NCI-H2227 (cell line): ENCODE measurements around the gene KCNK7.

Source experiments
- DNase-seq: peaks from one replicate; lab custom pipeline; 2025; ENCODE audit not compliant: unreplicated experiment; lab: John Stamatoyannopoulos, UW

KCNK7 gene

GRCh38 chr11:65589444-65590239 is 6.0 kb downstream of the KCNK7 start:
- DNase-seq, result no peak

DNA sequence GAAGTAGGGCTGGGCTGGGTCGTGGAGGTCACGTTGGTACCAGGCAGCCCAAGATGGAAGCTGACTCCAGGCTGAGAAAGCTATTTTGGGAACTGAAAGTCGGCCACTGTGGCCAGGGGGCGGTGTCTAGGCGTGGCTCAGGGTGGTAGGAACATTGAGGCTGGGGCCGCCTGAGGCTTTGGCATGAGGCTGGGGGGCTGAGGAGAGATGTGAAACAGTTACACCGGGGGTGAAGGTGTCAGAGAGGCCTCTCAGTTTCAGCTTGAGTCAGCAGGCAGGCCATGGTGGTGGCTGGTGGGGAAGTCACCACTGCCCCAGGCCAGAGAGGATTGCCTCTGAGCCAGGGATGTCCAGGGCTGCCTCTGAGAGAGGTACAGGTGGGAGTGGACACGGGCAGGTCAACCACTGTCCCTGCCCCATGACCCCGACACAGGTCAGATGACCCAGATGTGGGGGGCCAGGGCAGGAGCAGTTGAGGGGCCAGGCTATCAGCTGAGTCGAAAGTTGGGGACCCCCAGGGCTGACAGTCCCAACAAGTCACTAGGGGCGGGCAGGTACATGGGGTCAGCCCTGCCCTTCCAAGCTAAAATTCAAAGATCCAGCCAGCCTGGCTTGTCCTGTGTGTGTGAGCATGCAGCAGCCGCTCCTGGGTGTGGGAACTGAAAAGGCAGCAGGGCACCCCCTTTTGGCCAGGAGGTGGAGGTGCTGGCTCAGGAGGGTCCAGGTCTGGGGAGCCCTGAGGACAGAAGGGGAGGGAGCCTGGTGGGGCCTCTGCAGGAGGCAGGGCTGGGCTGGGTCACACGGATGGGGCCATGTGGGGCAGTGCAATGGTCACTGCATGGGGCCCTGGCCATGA is 7.2 kb downstream of the KCNK7 start:
- peak; percentile 33 for DNase-seq

- no peak for DNase-seq
These were observed 8.9 kb downstream of the KCNK7 start for GRCh38 chr11:65586676-65587075.

DNA sequence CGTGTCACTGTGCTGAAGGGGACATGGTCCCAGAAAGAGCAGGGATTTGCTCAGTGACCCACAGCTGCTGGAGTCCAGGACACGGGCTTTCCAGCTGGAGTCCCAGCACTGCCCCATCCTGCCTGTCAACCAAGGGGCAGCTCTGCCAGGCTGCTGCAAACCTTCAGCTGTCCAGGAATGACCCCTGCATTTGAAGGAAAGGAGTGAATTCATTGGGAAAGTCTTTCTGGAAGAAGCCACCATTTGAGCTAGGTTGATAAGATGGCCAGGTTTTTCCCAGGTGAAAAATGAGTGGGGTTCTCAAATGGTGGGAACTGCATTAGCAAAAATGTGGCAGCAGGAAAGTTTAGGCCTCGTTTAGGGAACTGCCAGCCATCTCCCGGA is 9.4 kb downstream of the KCNK7 start:
- DNase-seq, result no peak

DNA sequence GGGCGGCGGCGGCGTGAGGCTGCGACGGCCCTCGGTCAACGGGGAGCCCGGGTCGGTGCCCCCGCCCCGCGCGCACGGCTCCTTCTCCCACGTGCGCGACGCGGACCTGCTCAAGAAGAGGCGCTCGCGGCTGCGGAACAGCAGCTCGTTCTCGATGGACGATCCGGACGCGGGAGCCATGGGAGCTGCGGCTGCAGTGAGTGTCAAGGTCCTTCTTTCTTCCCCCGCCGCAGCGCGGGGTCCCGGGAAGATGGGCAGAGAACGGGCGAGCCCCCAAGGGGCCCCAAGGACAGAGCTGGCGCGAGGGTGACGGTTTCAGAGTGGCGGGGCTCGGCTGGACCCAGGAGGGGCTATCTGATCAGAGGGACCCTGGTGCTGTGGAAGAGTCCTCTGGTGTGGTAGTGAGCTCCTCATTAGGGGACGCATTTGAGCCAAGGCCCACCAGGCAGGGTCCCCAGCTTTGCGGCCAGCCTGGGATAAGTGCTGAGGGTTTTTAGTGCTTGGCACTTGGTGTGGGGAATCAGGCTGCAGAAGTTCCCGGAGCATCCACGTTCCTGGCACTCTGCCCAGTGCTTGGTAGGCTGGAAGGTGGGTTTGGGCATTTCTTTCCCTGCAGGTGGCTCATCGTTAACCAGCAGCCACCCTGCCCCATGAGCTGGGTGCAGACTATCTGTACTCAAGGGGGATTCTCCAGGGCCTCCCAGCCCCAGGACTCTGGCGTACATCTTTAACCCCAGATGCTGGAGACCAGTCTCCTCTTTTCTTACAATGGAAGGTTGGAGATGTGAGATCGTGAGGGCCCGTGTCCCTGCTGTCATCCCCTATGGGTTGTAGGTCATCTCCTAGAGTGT is 10.0 kb downstream of the KCNK7 start:
- no peak for DNase-seq

GRCh38 chr11:65584723-65585171 is 10.9 kb downstream of the KCNK7 start:
- no peak for DNase-seq

GRCh38 chr11:65584106-65584505 is 11.5 kb downstream of the KCNK7 start:
- DNase-seq, result no peak

- DNase-seq, result no peak
These were observed 12.0 kb downstream of the KCNK7 start for GRCh38 chr11:65583589-65583988.

- no peak for DNase-seq
These were observed 13.7 kb downstream of the KCNK7 start for GRCh38 chr11:65581928-65582327.

DNA sequence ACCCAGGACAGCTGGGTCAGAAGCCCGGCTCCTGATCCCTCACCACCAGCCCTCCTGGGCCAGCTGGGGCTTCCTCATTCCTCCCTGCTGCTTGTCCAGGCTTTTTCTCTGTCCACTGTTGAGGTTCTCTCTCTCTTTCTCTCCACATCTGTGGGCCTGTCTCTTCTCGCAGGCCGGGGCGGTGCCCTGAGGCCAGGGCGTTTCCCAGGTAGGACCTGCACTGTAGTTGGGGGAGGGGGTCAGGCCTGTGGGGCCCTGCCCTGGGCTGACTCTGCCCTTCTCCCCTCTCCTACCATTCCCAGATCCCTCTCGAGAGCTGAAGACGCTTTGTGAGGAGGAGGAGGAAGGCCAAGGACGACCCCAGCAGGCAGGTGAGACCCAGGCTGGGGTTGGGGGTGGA is 14.8 kb downstream of the KCNK7 start:
- no peak for DNase-seq

GRCh38 chr11:65580031-65580692 is 15.4 kb downstream of the KCNK7 start:
- no peak for DNase-seq

DNA sequence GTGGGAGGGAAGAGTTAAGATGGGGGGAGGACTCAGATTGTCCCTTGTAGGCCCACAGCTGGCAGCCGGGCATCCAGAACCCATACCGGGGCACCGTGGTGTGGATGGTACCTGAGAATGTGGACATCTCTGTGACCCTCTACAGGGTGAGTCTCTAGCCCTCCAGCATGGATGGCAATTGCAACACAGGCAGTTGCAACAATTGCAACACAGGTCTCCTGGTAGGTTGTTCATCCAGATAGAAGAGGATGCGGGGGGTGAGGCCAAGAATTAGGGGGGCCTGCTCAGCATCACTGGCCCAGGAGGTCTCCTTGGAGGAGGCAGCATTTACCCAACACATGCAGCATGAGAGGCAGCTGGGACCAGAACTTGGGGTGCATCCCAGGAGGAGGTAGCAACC is 16.3 kb downstream of the KCNK7 start:
- DNase-seq, result no peak

- no peak for DNase-seq
These were observed 16.9 kb downstream of the KCNK7 start for GRCh38 chr11:65578667-65579066.

- no peak for DNase-seq
These were observed 17.5 kb downstream of the KCNK7 start for GRCh38 chr11:65578134-65578533.

DNA sequence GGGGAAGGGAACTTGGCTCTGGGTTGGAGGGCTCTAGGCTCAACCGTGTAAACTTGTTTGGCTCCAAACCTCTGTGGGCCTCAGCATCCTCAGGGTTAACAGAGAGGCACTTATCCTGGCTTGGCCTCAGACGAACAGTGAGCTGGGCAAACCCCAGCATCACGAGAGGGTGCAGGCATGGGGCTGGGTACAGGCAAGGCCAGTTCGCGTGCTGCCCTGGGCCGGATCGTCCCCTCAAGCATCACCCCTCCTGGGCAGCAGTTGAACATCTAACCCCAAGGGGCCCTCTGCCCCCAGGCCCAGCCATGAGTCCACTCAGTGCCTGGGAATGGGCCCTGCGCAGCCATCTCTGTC is 17.9 kb downstream of the KCNK7 start:
- DNase-seq, result no peak

DNA sequence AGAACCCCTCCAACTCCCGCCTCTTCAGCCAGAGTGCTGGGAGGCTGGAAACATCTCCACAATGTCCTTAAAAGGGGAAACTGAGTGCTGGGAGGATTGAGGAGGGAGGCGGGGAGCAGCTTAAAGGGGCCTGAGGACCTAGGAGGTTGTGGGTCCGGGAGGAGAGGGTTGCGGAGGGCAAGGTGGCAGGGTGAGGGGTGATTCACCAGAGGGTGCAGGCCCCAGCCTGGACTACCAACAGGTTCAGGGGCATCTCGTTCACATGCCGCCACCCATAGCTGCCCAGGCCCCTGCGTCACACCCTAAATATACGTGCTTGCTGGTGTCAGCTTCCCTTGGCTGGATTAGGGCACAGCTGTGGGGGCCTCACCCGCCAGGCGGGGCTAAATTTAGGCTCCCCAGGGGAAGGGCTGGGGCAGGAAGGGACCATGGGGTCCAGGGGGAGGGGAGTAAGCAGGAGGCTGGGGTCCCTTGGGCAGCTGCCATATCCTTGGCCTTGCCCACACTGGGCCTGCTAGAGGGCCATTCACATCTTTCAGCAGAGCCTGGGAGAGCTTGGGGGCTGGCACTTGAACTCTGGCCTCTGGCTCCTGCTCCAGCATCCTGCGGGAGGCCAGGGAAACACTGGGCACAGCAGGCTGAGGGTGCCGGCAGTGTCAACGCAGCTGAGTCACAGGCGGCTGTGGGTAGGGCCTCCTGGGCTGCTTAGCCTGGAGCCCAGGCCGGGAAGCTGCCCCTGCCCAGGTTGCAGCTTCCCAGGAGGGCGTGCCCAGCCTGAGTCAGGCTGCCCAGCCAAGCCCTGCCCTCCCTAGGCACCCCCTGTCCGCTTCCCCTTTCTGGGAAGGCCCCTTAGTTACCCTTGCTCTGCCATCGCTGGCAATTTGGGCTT is 18.5 kb downstream of the KCNK7 start:
- peak; percentile 41 for DNase-seq

DNA sequence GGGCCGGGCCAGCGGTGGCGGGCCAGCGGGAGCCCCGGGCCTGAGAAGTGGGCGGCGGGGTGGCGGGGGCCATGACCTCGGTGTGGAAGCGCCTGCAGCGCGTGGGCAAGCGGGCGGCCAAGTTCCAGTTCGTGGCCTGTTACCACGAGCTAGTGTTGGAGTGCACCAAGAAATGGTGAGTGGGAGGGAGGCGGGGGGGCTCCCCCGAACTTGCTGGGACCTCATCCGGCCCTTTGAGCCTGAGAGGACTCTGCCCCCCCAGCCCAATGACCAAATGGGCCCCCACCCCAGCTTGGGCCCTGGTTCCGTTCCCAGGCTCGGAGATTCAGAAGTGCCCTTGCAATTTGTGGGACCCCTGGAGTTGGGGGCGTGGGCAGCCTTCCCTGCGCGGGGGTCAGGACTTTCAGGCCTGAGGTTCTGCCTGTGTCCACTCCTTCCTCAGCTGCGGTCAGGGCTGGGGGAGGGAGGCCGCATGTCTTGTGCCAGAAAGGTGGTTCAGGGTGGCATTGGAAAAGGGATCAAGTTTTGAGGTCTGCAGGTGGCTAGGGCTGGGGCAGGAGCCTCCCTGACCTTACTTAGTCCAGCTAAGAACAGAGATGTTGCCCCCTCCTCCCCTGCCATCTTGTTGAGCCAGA is 19.3 kb downstream of the KCNK7 start:
- no peak for DNase-seq

GRCh38 chr11:65575568-65576231 is 19.9 kb downstream of the KCNK7 start, which contains the start of gene EHBP1L1:
Gene EHBP1L1, plus strand, starts transcription at chr11:65576053. Its CDS starts 250 bp downstream, at chr11:65576303.
- DNase-seq, result peak; percentile 71
